HEK293 (cell line): ENCODE data around the gene MNX1.

Experiments used
- CTCF ChIA-PET: fragments of 350-600 bp; formaldehyde crosslinking; extraction: SDS; loops from one replicate; lab custom pipeline; 2021; ENCODE audit warnings: antibody characterized with exemption; lab: Yijun Ruan, JAX
- POLR2A ChIA-PET: fragments of 300-600 bp; formaldehyde crosslinking; extraction: SDS; loops from one replicate; lab custom pipeline; 2020; ENCODE audit warnings: antibody characterized with exemption, inconsistent platforms; lab: Yijun Ruan, JAX
- H3K27ac ChIP-seq: fragments of 200-500 bp; sonication (Bioruptor generic); 2 replicates; pipeline ENCODE4 v1.5.1; 2014; ENCODE audit warnings: low read depth, low read length, control low read depth, inconsistent platforms; ENCODE audit errors: extremely low read depth
- H3K36me3 ChIP-seq, 2 experiments: fragments of 200-500 bp in 1 of 2; sonication (Bioruptor generic) in 1 of 2; 1 replicate in 1 of 2; 2 replicates in 1 of 2; pipeline ENCODE4 v1.5.1; 2014 to 2017; ENCODE audit warnings: inconsistent platforms in 2 of 2, low read length in 2 of 2; ENCODE audit not compliant: control insufficient read depth in 2 of 2, insufficient read depth in 1 of 2
- H3K4me1 ChIP-seq: fragments of 200-500 bp; sonication (Bioruptor generic); 2 replicates; pipeline ENCODE4 v1.5.1; 2014; ENCODE audit warnings: mild to moderate bottlenecking, low read length, inconsistent platforms; ENCODE audit not compliant: control insufficient read depth, insufficient read depth
- H3K4me3 ChIP-seq: 2 replicates; pipeline ENCODE4 v1.5.1; 2011; ENCODE audit warnings: low read depth, mild to moderate bottlenecking, control low read depth, low read length, moderate library complexity
- H3K9me3 ChIP-seq: fragments of 200-500 bp; sonication (Bioruptor generic); 2 replicates; pipeline ENCODE4 v1.5.1; 2014; ENCODE audit warnings: low read depth, low read length, inconsistent platforms; ENCODE audit not compliant: control insufficient read depth, insufficient read depth
- OVOL3 ChIP-seq: fragments of 450-650 bp; formaldehyde crosslinking; IDR thresholded peaks from 2 replicates; pipeline ENCODE4 v1.5.1; 2016; ENCODE audit warnings: missing biosample characterization, missing genetic modification characterization
- REST ChIP-seq: fragments of 450-650 bp; formaldehyde crosslinking; IDR thresholded peaks from 2 replicates; pipeline ENCODE4 v1.5.1; 2016; ENCODE audit warnings: missing biosample characterization, missing genetic modification characterization
- SCRT1 ChIP-seq: fragments of 450-650 bp; formaldehyde crosslinking; IDR thresholded peaks from 2 replicates; pipeline ENCODE4 v1.5.1; 2016; ENCODE audit warnings: missing biosample characterization, missing genetic modification characterization, borderline replicate concordance
- SCRT2 ChIP-seq: fragments of 450-650 bp; formaldehyde crosslinking; IDR thresholded peaks from 2 replicates; pipeline ENCODE4 v1.5.1; 2016; ENCODE audit warnings: missing biosample characterization, missing genetic modification characterization
- ZBTB17 ChIP-seq: fragments of 450-650 bp; formaldehyde crosslinking; IDR thresholded peaks from 2 replicates; pipeline ENCODE4 v1.5.1; 2016; ENCODE audit warnings: missing biosample characterization, missing genetic modification characterization
- ZBTB20 ChIP-seq: fragments of 450-650 bp; formaldehyde crosslinking; IDR thresholded peaks from 2 replicates; pipeline ENCODE4 v1.5.1; 2016; ENCODE audit warnings: missing biosample characterization, missing genetic modification characterization
- ZNF112 ChIP-seq: fragments of 450-650 bp; formaldehyde crosslinking; IDR thresholded peaks from 2 replicates; pipeline ENCODE4 v1.5.0; 2017; ENCODE audit warnings: missing biosample characterization, missing genetic modification characterization
- ZNF292 ChIP-seq: fragments of 450-650 bp; formaldehyde crosslinking; IDR thresholded peaks from 2 replicates; pipeline ENCODE4 v1.5.1; 2016; ENCODE audit warnings: low read depth, missing biosample characterization, missing genetic modification characterization, borderline replicate concordance
- ZNF324 ChIP-seq: fragments of 450-650 bp; formaldehyde crosslinking; IDR thresholded peaks from 2 replicates; pipeline ENCODE4 v1.5.1; 2016; ENCODE audit warnings: missing biosample characterization, missing genetic modification characterization
- ZNF513 ChIP-seq: fragments of 450-650 bp; IDR thresholded peaks from 2 replicates; pipeline ENCODE4 v1.5.1; 2018; ENCODE audit warnings: missing biosample characterization, missing genetic modification characterization
- ZNF600 ChIP-seq: fragments of 450-650 bp; formaldehyde crosslinking; IDR thresholded peaks from 2 replicates; pipeline ENCODE4 v1.5.1; 2016; ENCODE audit warnings: missing biosample characterization, missing genetic modification characterization
- ZNF629 ChIP-seq: fragments of 450-650 bp; formaldehyde crosslinking; IDR thresholded peaks from 2 replicates; pipeline ENCODE4 v1.5.1; 2017; ENCODE audit warnings: missing biosample characterization, missing genetic modification characterization

The MNX1 gene

GRCh38 chr7:157016024-157016351 is 5.5 kb upstream of the MNX1 start (continued):
- TF ChIP-seq ZNF513 (tag by site-specific recombination) (no peak), ZBTB20 (no peak), ZNF292 (tag by site-specific recombination) (no peak), ZNF112 (tag by site-specific recombination) (no peak), ZNF324 (no peak), ZNF629 (tag by site-specific recombination) (no peak)
- TF ChIP-seq, all 188 proteins: peak for 0

GRCh38 chr7:157014635-157015555 is 4.4 kb upstream of the MNX1 start:
- no peaks in the 10 kb centered on the region for H3K4me1 ChIP-seq
- H3K4me3 ChIP-seq: no peak overlapping the region
- no peaks in the 10 kb centered on the region for H3K9me3 ChIP-seq
- ChIA-PET POLR2A (interaction anchor here (2.0 kb wide), 1 partner anchor 122 kb away, joined by 5 read pairs; the partner anchor contains the start of gene LMBR1), CTCF (interaction anchor here (0.5 kb wide), 1 partner anchor 45 kb away, joined by 3 read pairs; no protein-coding TSS in a partner anchor)
- no peaks in the 10 kb centered on the region for H3K36me3 ChIP-seq
- peak; percentile 62; the same call in 1 of the 2 replicates for TF ChIP-seq ZBTB17 (tag by site-specific recombination)
- TF ChIP-seq REST: no peak
- no peak overlapping the region for H3K27ac ChIP-seq

GRCh38 chr7:157013602-157014549 is 3.4 kb upstream of the MNX1 start:
- Histone ChIP-seq H3K36me3 (no peaks in the 10 kb centered on the region), H3K9me3 (no peaks in the 10 kb centered on the region), H3K27ac (no peak overlapping the region), H3K4me3 (no peak overlapping the region), H3K4me1 (no peaks in the 10 kb centered on the region; the same call in 1 of the 2 replicates)
- ChIA-PET POLR2A (interaction anchor here (2.0 kb wide), 1 partner anchor 121 kb away, joined by 5 read pairs; the partner anchor contains the start of gene LMBR1), CTCF (interaction anchor here (0.5 to 1.3 kb wide), 3 partner anchors 15 to 210 kb away, joined by 3 to 4 read pairs (median 3); no protein-coding TSS in a partner anchor)
- no peak for TF ChIP-seq OVOL3 (tag by site-specific recombination)
- TF ChIP-seq SCRT2 (tag by site-specific recombination): peak; percentile 89
- TF ChIP-seq SCRT1 (tag by site-specific recombination): peak; percentile 81
- TF ChIP-seq ZNF600: peak; percentile 41; the same call in 1 of the 2 replicates
